Left forelimb (tissue), 1 donor: Measurements from ENCODE around the gene AGPAT2.
"Not testable (repeated sequence)": the region's sequence is repeated elsewhere in the genome, so short reads cannot be mapped to it uniquely, and the experiment has no call there.

Source experiments
- DNase-seq: peaks from one replicate; pipeline ENCODE4 v3.0.0-alpha.2; 2018; ENCODE audit warnings: low spot score

The AGPAT2 gene

GRCh38 chr9:136645352-136645902 lies 41.8 kb downstream of the AGPAT2 start:
- no peak for DNase-seq

- DNase-seq: no peak
These were observed 42.5 kb downstream of the AGPAT2 start for GRCh38 chr9:136644593-136645351.

- DNase-seq: no peak
These were observed 43.0 kb downstream of the AGPAT2 start for GRCh38 chr9:136644343-136644592.

DNA sequence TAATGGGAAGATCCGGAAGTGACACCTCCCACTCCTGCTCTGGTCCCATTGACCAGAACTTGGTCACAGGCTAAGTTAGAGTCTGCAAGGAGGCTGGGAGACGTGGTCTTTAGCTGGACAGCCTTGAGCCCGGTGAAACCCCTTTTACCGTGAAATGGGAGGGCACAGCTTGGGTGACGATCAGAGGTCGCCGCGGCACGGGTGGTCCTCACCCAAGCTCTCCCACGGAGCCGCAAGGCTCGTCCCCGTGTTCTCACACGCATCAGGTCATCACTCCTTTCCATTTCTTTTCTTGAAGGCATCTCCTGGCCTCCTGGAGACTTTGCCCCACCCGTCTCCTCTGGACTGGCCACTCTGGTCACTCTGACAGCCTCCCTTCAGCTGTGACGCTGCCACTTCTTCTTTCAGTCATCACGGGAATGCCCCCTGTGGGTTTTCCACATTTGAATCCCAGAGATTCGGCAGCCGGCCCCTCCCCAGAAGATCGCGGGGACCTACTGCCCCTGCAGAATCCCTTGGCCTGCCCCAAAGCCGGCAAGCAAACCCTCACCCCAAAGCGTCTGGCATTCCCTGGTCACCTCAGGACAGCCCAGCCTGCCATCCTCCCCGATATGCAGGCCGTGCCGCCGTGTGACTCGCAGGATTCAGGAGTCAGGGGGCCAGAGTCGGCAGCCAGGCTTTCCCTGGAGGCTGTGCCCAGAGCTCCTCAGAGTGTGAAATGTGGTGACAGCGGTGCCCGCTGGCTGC lies 43.5 kb downstream of the AGPAT2 start:
- DNase-seq: no peak

GRCh38 chr9:136642439-136642921 lies 44.8 kb downstream of the AGPAT2 start:
- DNase-seq: no peak

- no peak for DNase-seq
These were observed 46.8 kb downstream of the AGPAT2 start for GRCh38 chr9:136640171-136641111.

GRCh38 chr9:136634904-136635303 lies 52.4 kb downstream of the AGPAT2 start:
- no peak for DNase-seq

DNA sequence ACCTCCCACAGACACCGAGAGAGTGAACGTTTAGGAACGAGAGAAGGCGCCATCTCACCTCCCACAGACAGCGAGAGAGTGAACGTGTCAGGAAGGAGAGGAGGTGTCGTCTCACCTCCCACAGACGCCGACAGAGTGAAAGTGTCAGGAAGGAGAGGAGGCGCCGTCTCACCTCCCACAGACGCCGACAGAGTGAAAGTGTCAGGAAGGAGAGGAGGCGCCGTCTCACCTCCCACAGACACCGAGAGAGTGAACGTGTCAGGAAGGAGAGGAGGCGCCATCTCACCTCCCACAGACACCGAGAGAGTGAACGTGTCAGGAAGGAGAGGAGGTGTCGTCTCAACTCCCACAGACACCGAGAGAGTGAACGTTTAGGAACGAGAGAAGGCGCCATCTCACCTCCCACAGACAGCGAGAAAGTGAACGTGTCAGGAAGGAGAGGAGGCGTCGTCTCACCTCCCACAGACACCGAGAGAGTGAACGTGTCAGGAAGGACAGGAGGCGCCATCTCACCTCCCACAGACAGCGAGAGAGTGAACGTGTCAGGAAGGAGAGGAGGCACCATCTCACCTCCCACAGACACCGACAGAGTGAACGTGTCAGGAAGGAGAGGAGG lies 54.7 kb downstream of the AGPAT2 start:
- DNase-seq: not testable (repeated sequence)

DNA sequence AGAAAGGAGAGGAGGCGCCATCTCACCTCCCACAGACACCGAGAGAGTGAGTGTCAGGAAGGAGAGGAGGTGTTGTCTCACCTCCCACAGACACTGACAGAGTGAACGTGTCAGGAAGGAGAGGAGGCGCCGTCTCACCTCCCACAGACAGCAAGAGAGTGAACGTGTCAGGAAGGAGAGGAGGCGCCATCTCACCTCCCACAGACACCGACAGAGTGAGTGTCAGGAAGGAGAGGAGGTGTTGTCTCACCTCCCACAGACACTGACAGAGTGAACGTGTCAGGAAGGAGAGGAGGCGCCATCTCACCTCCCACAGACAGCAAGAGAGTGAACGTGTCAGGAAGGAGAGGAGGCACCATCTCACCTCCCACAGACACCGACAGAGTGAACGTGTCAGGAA lies 55.2 kb downstream of the AGPAT2 start:
- not testable (repeated sequence) for DNase-seq

DNA sequence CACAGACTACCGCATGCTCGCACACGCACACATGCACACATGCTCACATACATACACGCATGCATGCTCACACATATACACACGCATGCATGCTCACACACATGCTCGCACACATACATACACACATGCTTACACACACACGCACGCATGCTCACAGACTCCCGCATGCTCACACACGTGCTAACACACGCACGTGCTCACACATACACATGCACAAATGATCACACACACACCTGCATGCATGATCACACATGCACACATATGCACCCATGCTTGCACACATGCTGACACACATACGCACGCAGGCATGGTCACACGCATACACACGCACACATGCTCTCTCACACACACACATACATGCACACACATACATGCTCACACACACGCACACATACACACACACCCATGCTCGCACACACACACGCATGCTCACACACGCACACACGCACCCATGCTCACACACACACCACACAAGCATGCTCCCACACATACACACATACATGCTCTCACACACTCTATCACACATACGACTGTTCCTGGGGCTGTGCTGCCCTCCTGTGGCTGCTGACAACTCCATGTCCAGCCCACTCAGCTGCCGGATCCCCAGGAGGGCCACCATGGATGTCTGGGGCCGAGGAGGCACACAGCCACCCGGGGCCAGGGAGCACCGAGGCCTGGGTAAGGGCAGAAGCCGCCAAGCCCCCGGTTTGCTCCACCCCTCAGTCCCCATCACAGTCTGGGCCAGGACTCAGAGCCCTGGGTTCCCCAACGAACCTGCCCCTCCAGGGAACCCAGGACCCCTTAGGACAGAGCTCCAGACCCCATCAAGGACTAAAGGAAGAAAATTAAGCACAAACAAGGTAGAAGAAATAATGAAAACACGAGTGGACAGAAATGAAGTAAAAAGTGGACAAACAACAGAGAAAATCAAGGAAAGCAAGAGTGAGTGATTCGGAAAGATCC lies 55.9 kb downstream of the AGPAT2 start:
- DNase-seq: peak; percentile 87

DNA sequence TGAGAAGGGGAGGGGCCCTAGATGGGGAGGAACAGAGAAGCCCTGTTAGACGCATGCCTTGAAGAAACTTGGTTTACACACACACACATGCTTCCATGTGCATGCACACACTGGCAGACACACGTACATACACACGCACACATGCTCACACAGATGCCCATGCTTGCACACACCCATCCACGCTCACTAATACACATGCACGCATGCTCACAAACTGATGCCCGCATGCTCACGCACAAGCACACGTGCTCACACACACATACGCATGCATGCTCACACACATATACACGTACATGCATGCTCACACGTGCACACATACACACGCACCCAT lies 56.6 kb downstream of the AGPAT2 start:
- DNase-seq: no peak

DNA sequence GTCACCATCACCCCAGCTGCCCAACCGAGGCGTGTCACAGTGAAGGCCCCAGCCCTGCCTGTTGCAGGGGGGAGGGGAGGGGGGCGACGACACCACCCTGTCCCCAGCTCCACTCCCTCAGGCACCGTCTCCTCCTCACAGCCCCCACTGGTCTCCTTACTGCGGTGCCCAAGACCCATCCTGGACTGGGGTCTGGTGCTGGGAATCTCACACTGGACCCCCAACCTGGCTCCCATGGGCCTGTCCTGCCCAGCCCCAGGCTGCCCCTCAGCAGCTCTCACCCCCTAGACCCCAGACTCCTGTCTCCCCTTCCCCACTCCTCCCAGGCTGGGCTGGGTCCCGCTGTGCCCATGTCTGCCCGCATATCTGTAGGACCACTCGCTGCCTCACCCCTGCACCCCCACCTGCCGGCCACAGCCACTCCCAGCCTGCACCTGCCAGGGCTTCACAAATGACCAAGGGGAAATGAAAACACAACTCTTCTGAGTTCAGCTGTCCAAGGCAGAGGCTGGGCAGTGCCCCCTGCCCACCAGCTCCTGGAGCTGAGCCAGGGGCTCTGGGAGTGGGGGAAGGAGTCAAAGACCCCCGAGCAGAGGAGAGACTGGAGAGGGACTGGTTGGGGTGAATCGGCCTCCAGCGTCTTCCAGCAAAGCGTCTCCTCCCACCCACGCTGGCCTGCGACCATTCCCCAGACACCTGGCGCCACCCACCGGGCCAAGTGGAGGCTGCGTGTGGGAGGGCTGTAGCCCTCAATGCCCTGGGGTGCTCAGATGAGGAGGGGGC lies 57.2 kb downstream of the AGPAT2 start:
- DNase-seq: no peak

DNA sequence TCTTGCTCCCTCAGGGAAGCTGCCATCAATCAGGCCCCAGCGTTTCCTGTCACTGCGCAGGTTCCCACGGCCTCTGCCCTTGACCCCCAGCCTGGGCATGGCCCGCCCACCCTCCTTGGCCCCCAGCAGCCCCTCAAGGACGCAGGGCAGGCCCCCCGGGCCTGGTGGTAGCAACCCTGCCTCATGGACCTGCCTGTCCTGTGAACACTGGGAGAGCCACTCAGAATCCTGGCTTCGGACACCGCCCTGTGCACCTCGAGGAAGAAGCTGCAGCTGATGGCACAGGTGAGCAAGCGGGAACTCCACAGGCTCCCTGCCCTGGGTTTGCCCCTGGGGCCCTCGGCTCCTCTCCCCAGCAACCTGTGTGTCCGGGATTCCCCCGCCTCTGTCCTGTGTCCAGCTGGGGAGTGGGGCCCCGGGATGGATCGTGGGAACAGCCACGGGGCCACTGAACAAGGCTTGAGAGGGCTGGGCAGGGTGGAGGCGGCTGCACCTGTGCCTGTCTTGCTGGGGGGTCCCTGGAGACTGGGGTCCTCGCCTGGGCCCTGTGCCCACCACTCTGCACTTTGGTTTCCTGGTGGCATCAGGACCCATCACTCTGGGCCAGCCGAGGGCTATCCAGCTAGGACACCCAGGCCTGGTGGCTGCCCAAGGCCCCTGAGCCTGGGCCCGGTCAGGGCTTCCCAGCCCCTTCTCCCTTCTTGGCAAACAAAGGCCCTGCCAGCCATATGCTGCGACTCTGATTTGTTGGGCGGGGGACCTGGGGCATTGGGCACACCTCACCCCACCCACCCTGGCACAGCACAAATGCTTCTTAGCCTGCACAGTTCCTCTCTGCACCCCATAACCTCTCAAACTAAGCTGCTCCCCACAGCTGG lies 58.0 kb downstream of the AGPAT2 start:
- DNase-seq: no peak

GRCh38 chr9:136628268-136628667 lies 59.0 kb downstream of the AGPAT2 start:
- DNase-seq: no peak

GRCh38 chr9:136627703-136628102 lies 59.6 kb downstream of the AGPAT2 start:
- DNase-seq: no peak

DNA sequence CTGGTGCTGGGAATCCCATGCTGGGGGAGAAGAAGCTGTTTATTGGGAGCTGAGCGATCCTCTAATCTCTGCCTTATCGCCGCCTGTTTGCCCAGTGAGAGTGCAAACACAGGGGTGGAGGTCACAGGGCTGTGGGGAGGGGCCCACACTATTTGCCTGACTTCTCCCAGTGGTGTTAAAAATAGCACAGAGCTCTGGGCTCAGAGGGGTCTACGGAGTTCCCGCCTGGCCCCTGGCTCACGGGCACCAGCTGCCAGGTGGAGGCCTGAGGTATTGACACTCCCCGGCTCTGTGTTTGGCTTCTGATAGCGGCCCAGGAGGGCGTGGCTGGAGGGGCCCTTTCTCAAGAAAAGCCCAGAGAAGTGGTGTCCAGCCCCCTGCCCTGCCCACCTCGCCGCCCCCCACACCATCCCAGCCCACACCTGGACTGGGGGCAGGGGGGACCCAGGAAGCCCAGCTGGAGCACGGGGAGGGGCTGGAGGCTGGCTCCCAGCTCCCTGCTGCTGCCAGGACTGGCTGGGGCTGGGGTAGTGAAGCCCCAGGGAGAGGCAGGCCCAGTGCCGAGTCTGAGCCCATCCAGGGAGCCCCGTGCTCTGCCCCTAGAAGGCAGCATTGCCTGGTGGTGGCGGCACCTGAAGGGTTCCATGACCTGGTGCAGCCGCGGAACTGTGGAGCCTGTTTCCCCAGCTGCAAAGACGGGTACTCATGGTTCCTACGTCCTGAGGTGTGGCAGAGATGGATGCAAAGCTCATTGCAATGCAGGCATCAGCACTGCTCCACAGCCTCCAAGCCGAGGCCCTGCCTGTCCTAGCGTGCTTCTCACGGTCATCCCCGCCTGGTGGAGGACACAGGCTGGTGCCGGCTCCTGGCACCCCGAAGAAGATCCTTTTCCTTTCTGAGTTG lies 60.3 kb downstream of the AGPAT2 start:
- DNase-seq: no peak

DNA sequence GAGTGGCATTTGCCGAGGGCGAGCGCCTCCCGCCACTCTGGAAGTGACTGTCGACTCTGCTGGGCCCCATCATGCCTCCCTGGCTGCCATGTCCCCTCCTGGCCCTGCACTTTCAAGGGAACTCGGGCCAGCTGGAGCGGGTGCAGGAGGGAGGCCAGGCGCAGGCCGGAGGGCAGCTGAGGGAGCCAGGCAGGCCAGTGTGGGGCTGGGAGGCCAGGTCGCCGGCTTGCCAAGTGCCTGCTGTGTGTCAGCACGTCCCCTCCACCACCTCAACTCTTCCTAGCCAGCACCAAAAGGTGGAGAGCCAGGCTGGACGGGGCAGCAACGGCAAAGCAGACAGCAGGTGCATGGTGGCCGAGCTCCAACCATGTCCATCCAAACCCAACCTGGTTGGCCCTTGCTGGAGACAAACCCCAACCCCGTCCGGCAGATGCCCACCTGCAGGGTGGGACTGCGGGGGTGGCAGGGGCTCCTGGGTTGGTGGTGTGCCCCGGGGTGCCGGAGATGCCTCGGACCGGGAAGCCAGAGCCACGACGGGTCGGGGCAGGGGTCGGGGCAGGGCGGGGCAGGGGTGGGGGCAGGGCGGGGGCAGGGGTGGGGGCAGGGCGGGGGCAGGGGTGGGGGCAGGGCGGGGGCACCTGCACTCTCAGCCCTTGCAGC lies 61.1 kb downstream of the AGPAT2 start:
- DNase-seq: no peak
